HL-60/S4 treated with retinoic acid at 250 ng/mL for 4 days and 3 days (cell line): Measurements from ENCODE around the gene KCTD10.
"Not testable (repeated sequence)": the region's sequence is repeated elsewhere in the genome, so short reads cannot be mapped to it uniquely, and the experiment has no call there.

Experiments used
- in situ Hi-C: fragments of 300-500 bp; cut with MboI; formaldehyde crosslinking; loops from 2 replicates; pipeline ENCODE4 v1.7.0; 2022; ENCODE audit warnings: low sequenced_read_pairs

KCTD10 gene

DNA sequence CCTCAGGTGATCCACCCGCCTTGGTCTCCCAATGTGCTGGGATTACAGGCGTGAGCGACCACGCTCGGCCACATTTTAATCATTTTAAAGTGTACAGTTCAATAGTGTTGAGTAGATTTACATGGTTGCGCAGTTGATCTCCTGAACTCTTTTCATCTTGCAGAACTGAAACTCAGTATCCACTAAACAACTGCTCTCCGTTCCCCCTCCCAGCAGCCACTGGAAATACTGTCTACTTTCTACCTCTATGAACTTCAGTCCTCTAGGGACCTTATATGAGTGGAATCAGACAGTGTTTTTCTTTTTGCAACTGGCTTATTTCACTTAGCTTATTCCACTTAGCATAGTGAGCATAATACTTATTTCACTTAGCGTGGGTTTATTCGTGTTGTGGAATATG lies 53.7 kb downstream of the KCTD10 start:
- in situ Hi-C loops: no loop called here

GRCh38 chr12:109422251-109422650 lies 54.8 kb downstream of the KCTD10 start:
- in situ Hi-C loops: no loop called here

DNA sequence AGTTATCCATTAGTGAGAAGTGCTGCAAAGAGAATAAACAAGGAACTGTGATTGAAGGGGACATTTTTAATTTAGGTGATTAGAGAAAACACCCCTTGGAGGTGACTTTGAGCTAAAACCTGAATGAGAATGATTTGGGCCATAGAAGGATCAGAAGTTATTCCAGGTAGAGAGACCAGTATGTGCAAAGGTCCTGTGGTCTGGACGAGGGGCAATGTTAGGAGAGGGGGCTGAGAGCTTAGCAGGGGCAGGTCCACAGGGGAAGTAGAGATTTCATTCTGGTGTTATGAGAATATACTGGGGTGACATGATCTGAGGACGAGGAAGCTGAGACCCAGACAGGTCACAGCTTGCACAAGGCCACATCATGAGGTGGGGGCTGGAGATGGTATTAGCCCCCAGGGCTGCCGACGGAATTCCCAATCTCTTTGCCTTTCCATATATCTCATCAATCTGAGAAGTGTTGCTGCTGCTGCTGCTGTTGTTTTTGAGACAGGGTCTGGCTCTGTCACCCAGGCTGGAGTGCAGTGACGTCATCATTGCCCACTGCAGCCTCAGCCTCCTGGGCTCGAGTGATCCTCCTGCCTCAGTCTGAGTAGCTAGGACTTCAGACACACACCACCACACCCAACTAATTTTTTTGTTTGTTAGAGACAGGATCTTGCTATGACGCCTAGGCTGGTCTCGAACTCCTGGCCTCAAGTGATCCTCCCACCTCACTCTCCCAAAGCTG lies 55.6 kb downstream of the KCTD10 start:
- in situ Hi-C loops: no loop called here

GRCh38 chr12:109418848-109419480 lies 58.1 kb downstream of the KCTD10 start:
- in situ Hi-C loops: no loop called here

- in situ Hi-C loops: not testable (repeated sequence)
These were observed 71.0 kb downstream of the KCTD10 start for GRCh38 chr12:109406147-109406546.

GRCh38 chr12:109404841-109405240 lies 72.3 kb downstream of the KCTD10 start:
- in situ Hi-C loops: not testable (repeated sequence)
